ENCODE results near the gene RPL3.

Gene RPL3

DNA sequence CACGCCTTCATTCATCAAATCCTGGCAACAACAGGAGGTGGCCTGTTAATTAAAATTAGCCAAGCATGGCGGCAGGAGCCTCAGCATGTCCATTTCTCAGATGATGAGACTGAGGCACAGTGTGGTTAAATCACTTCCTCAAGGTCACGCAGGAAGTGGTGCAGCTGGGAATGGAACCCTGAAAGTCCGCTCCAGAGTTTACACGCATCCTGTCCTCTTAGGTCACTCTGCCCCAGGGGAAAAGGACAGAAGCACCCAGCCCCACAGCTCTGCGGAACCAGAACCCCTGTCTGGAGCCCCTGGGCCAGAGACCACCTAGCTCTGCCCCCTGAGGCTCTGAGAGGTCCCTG, 19.6 kb downstream of the RPL3 start:
- DNase-seq (ENCODE audit: low spot score), result peak; percentile 61

DNA sequence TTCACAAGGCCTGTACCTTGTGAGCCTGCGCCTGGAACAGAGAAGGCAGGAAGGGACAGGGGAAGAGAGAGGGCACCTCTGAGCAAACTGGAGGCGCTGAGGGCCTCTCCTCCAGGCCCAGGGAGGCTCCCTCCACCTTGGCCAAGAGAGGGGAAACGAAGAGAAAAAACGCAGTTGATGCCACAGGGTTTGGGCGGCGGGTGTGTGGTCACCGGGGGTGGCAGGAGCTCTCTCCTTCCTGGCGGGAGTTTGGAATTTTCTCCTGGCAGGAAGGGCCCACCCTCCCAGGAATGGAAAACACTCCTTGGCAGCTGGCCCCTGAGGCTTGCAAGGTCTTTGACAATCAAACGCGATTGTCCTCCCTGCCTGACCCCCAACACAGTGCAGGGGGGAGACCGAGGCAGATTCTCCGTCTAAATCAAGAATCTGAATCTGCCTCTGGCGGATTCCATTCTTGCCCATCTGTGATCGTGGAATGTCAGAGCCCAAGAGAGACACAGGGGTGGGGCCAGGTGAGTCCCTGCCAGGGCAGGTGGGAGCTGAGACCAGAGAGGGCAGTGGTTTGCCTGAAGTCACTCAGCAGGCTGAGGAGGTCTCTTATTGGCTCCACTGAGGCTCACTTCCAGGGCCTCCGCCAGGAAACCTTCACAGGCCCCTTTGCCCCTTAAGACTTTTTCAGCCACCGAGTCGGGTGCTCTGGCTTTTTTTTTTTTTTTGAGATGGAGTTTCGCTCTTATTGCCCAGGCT, 21.0 kb downstream of the RPL3 start:
- DNase-seq (ENCODE audit: low spot score), result peak; percentile 20

DNA sequence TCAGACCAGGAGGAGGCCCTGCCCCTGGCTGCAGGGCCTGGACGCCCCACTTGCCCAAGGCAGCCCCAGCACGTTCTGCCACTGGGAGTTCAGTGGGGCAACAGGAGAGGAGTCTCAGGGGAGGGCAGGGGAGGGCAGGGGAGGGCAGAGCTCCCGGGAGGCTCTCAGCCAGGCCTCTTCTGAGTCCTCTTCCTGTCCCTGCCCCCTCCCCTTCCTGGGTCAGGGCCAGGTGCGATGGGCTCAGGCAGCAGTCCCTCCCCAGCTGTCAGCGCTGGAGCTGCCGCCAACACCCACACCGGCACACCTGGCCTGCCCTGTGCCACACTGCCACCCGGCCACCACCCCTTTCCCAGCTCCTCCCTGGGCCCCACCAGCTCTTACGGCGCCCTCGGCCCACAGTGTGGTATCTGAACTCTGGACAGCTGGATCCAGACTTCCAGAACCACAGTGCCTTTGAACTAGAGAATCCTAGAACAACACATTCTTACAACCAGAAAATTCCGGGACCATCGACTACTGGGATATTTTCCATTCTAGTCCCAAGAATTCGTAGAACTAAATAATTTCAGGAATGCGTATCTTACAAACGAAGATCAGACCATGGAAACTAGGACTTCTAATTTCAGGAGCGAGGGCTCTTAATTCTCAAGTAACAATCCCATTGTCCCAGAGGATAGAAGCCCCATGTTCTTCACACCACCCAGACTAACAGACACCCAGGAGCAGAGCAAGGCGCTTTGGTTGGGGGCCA, 21.8 kb downstream of the RPL3 start:
- DNase-seq (ENCODE audit: low spot score), result peak; percentile 77

DNA sequence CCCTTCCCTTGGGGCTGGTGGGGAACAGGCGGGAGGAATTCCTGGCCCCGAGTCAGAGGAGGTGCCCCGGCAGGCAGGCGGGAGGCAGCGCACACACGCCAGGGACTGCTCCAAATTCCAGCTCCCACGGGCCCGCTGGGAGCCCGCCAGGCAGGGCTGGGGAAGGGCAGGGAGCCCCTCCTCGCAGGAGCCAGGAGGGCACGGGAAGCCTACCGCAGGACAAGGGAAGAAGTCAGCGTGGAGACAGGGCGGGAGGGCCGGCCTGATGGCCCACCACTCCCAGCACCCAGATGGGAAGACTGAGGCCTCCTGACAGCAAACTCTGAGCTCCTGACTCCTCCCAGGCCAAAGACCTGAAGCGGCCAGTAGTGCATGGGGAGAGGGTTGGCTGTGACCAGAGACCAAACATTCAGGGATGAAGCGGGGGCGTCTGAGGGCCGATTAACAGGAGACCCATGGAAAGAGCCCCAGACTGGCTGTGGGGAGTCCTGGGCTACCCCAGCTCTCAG, 22.4 kb downstream of the RPL3 start:
- DNase-seq (ENCODE audit: low spot score), result no peak

DNA sequence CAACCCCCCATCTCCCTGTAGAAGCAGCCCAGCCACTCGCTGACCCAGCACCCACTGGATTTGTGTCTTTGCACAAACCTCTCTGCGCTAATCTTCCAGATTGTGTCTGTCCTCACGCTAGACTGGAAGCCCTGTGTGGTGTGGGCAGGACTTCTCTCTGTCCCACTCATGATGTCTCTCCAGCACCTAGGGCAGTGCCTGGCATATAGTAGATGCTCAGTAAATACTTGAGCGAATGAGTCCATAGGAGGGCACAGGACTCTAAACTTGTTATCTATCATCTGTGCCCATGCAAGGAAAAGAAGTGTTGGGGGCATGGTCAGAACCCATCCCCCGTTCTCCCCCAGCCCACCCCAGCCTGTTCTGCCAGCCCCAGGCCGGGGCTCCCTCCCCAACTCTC, 22.9 kb downstream of the RPL3 start:
- DNase-seq (ENCODE audit: low spot score), result no peak

DNA sequence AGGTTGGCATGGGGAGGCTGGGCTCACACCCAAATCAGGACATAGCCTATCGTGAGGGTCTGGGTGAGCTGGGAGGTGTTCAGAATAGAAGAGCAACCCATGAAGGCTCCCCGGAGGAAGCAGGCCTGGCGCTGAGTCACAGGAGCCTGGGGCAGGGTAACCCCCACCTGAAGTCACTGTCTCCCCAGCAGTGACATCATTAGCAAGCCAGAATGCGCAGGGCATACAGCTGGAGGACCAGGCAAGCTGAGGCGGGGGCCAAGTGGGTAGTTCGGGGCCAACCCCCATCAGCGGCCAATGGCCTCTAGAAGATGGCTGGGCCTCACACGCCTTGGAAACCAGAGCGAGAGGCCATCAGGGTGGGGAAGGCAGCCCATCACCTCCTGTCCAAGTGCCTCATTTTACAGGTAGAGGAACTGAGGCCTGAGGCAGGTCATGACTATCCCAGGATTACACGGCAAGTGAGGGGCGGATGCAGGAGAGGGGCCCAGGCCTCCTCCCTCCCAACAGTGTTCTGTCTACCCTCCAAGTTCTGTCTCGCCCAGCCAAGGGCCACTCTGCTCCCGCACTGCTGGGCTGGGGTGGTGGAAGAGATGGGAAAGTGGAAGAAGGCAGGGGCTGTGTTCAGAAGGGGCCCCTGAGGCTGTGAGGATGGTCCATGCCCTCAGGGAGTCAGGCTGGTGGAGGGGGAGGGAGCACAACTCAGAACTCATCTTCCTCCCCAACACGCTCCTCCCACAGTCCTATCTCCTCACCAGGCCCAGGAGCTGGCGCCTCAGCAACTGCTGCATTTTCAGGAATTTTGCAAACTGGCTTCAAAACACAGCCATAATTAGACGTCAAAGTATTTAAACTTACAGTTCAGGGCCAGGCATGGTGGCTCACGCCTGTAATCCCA, 24.6 kb downstream of the RPL3 start:
- DNase-seq (ENCODE audit: low spot score), result no peak

DNA sequence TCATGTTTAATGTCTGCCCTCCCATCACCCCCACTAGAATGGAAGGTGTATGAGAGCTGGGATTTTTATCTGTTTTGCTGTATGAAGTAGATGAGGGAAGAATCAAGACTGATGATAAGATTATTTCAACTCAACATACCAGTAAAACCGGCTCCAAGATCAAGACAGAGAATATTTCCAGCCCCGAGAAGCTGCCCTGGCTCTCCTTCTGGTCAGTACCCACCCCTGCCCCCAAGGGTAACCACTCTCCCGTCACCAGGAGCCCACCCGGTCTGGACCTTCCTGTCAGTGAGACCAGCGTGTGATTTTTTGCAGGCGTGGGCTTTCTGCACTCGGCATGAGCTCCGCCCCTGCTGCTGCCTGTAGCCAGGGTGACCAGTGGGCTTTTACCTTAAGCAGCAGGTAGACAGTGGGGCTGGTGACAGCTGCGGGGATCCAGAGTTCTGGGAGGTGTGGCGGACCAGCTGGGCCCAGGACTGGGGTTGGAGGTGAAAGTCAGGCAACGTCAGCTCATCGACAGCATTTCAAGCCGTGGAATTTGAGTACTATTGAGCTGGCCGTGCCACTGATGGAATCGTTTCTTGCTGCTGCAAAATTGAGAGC, 25.6 kb downstream of the RPL3 start:
- no peak for DNase-seq (ENCODE audit: low spot score)

DNA sequence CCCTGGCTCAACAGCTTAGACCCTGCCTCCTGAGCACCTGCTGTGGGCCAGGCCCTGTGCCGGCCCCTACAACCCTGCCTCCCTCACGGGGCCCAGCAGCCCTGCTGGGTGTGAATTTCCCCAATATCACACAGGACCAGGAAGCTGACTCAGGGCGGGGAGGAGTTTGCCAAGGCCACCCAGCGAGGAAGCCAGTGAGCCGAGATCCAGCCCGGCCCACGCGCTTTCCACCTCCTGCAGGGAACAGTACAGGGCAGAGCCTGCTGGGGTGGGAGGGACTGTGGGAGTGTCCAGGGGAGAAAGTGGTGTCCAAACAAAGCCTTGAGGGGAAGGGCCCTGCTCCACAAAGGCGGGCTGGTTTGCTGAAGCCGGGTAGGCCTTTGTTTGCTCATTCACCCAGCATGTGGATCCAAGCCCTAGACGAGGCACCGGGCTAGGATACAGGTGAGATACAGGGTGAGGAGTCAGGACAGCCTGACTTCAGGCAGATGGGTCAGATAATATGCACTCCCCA, 26.8 kb downstream of the RPL3 start:
- DNase-seq (ENCODE audit: low spot score), result peak; percentile 100

DNA sequence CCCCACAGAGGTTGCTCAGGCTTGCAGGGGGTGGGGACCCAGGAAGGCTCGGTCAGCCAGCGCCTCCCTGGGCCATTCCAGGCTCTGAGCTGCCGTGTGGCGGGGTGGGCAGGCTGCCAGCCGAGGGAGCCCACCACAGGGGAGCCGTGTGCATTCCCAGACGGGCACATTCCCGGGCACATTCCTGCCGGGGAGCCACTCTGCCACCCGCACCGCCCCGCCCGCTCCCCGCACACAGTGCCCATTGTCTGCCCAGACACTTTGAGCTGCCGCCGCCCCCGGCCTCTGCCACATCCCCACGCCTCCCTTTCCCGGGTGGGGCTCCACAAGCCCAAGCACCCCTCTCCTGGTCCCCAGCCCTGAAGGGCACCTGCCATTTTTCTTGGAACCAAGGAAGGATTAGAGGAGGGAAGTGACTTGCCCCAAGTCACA, 27.4 kb downstream of the RPL3 start:
- DNase-seq (ENCODE audit: low spot score), result peak; percentile 90

DNA sequence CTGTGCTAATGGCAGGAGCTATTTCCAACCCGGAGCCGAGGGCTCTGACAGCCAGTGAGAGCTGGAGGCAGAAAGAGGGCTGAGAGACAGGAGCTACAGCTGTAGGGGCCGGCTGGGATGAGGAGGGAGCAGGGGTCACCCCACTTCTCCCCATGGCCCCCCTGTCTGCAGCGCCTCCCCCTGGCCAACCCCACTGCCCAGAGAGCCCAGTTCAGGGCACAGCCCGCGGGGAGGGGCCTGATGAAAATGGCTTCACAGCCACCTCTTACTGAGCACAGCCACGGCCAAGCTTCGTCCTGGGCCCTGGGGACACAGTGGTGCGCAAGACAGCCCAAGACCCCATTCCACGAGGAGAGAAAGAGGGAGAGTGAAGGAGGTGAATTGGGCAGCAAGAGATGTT, 27.9 kb downstream of the RPL3 start:
- DNase-seq (ENCODE audit: low spot score), result no peak

DNA sequence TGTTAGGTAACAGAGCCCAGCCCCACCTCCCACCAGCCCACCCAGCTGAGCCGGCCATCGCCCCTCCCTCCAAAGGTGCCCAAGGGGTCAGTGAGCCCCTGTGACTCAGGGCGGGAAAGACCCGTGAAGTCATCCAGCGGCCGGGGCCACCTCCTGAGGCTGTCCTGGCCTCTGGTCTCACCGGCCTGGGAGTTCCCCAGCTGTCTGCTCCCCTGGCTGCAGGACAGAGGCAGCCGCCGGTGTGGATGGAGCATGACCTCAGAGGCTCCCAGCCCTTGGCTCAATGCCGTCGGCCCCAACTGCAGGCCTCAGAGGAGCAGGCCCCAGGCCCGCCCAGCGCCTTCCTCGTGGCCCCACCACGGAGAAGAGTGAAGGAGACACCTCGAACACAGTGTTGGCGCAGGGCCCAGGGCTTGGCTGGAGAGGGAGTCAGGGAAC, 28.7 kb downstream of the RPL3 start:
- DNase-seq (ENCODE audit: low spot score), result peak; percentile 100

DNA sequence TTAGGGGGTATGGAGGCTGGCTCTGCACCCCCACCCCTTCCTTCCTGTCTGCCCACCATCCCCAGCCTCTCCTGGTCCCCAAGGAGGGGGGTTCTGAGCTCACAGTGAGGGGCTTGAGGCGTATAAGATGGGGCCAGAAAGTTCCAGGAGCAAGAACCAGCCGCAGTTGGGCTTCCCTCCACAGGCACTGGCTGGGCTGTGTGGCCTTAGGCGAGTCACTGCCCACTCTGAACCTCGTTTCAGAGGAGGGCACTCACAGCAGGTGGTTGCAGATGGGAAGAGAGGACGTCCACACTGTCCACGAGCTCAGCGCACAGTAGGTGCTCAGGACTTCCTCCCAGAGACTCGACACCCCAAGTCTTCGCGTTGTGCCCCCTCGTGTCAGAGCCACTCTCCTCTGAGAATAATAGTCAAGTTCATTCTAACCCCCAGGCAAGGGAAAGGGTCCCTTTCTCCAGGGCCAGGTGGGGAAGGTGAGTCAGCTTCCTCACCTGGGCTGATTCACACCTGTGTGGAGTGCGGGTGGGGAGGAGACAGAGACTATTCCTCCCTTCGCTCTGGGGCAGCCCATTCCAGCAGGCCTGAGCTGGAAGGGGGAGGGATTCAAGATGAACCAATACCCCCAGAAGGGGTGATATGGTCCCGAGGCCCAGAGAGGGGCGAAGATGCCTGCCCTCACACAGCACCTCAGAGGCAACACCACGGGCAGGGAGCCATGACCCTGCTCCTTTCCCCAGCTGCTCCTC, 29.3 kb downstream of the RPL3 start:
- DNase-seq (ENCODE audit: low spot score), result peak; percentile 96

DNA sequence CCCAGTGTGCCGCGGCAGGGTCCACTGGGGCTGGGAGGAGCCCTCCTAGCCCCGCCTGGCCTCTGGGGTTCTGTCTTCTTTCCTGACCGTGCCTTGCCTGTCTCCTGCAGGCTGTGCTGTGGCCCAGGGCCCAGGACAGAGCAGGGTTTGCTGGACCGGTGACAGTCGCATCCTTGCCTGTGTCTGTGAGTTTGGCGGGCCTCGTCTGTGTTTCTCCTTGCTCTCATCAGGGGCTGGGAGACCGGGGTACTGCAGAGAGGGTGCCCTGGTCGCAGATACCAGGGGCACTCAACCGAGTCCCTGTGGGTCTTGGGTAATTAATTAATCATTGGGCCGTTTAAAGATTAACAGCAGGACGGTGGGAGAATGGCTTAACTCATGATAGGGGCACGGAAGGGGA, 29.9 kb downstream of the RPL3 start:
- peak; percentile 93 for DNase-seq (ENCODE audit: low spot score)

DNA sequence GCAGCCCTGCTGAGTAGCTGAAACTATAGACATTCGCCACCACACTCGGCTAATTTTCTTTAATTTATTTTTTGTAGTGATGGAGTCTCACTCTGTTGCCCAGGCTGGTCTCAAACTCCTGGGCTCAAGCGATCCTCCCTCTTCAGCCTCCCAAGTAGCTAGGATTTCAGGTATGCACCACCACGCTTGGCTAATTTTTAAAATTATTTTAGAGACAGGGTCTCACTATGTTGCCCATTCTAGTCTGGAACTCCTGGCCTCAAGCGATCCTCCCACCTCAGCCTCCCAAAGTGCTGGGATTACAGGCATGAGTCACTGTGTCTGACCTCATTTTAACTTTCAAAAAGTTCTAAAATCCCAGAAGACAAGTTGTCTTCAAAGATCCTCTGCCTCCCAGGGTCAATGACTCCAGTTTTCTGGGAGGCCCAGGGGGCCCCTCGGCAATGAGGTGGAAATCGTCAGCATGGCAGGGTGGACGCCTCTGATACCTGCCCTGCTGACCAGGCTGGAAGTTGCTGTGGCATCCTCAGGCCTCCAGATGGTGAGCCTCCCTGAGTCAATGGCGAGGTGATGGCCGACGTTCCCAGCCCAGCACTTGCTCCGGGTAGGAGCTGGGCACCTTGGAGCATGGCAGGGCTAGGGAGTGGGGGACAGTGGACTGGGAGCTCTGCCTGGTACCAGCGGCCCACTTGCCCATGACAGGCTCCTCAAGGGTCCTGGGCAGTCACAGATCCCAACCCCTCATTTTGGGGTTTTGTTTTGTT, 31.1 kb downstream of the RPL3 start:
- peak; percentile 28 for DNase-seq (ENCODE audit: low spot score)

DNA sequence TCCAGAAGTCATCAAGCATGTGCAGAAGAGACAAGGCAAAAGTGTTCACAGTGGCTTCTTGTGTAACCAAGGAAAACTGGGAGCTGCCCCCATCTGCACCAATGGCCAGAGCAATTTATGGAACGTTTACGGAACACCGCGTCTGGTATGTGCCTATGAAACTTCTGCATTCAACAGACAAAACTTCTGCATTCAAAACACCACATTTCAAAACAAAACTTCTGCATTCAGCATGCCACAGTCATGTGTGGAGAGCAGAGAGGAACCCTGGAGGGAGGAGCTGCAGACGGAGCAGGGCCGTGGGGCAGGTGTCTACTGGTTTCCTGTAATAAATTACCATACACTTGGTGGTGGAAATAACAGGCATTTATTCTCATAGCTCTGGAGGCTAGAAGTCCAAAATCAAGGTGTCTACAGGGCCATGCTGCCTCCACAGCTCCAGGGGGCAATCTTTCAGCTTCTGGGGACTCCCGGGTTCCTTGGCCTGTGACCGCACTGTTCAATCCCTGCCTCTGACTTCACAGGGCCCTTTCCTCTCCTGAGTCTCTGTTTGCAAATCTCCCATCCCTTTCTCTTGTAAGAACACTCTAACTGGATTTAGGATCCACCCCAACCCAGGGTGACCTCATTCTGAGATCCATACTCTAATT, 32.2 kb downstream of the RPL3 start:
- DNase-seq (ENCODE audit: low spot score), result peak; percentile 88

DNA sequence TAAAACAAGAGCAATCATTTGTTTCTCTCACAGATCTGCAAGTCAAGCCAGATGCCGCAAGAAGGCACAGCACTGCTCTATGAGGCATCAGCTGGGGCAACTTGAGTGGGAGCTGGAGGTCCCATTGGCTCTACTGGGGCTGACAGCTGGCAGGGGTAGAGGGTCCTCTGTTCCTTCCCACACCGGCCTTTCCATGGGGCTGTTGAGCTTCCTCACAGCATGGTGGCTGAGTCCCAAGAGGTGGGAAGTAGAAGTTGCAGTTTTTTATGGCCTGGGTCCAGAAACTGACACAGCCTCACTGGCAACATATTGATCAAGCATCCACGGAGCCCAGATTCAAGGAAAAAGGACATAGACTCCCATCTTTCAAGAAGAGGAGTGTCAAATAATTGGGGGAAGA, 34.4 kb downstream of the RPL3 start:
- DNase-seq (ENCODE audit: low spot score), result no peak

DNA sequence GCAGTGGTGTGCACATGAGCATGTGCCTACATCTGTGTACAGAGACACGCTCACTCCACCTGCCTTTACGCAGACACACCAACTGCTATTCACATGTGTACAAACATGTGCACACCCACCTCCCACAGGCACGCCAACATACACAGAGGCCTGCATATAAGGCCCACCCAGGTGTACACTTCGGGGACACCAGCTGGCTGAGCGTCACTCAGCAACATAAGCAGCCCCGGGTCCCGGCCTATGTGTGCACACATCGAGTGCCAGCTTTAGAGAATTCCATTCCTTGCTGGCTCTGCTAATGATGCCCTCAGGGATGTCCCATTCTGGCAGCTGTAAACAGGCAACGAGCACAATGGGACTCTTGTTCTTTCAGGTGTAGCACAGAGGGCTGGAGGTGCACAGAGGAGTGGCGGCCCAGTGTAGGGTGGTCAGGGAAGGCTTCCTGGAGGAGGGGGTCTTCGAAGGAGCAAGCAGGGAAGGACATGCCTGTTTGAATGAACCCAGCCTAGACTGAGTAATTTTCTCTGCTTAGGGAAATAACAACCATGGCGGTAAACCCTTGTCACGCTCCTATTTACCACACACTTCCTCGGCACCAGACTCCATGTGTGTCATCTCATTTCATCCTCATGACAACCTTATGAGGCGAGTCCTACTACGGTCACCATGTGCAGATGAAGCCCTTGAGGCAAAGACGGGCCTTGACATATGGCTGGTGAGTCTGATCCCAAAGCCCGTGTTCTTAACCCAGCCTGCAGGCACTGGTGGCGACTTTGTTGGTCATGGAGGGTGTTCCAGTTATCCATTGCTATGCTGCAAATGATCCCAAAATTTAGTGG, 35.1 kb downstream of the RPL3 start:
- peak; percentile 43 for DNase-seq (ENCODE audit: low spot score)

DNA sequence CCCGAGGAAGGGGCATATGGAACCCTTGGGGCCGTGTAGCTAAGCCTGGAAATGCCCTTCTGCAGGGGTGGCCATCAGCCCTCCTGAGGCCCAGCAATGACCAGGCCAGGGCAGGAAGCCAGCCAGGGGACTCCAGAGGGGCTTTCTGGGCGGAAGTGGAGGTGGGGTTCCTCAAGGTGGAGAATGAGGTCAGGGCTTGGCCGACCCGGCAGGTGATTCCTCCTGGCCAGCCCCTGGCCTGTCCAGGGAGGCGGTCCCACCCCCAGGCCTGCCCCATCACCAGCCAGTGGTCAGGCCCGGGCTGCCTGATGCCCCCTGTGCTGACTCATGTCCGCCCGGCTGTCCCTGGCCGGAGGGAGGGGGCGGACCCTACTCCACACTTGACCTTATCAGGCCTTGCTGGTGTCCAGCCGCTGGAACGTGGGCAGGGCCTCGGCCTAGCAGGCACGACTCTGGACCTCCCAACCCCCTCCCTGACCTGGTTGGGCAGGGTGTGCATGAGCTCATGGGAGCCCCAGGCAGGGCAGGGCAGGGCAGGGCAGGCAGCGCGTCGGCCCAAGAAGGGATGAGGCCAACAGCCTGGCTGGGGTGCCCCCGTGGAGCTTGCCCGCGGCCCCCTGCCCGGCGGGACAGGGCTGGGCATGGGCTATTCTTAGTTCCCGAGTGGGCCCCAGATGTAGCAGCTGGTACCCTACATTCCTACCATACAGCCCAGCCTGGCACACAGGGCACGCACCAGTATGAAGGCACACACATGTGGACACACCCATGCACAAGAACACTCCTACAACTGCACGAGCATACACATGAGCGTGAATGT, 35.9 kb downstream of the RPL3 start:
- DNase-seq (ENCODE audit: low spot score), result peak; percentile 98

Measured in kidney tubule cell (primary cell).